Measurements from ENCODE around the gene CREB1. TPM values are rescaled to one million over a fixed set of nuclear protein-coding genes. Genes with fewer than 3 reads are reported as not detected.

The CREB1 gene
- total and polyA plus RNA-seq, 2 donors (not counting 1 experiment from before 2014, with no cell fraction given): 42.5 to 156 TPM

- ChIA-PET CTCF (no interaction called here), POLR2A (no interaction called here)
- no peak overlapping the region for H3K27ac ChIP-seq (ENCODE audit: low read length in 2 of 2)
- DNase-seq: no peak
- H3K9ac ChIP-seq (ENCODE audit: low read length): no peak overlapping the region
- Mint-ChIP-seq H3K4me1 (peaks cover 12% of the 10 kb centered on the region), H3K27ac (peak overlapping the region; percentile 4), H3K4me3 (no peak overlapping the region), H3K9me3 (ENCODE audit: insufficient read depth) (peaks cover 4% of the 10 kb centered on the region), H3K27me3 (no peaks in the 10 kb centered on the region)
- peaks cover 10 to 73% of the 10 kb centered on the region in 2 experiments for H3K36me3 ChIP-seq (replicated peaks in 1 of 2; ENCODE audit: control extremely low read depth in 1 of 2, control insufficient read depth in 1 of 2, extremely low read depth in 1 of 2, insufficient read depth in 2 of 2, low read length in 1 of 2)
- peaks cover 0 to 1% (median 0%) of the 10 kb centered on the region in 3 donors for H3K9me3 ChIP-seq (ENCODE audit: control extremely low read depth in 1 of 3, control insufficient read depth in 2 of 3, insufficient read depth in 1 of 3, low read length in 2 of 3)
- TF ChIP-seq CTCF (IDR thresholded peaks at IDR 0.05) (no peak), EZH2 (IDR thresholded peaks at IDR 0.05; ENCODE audit: borderline replicate concordance, insufficient read depth, low read depth, low read length, poor library complexity, severe bottlenecking) (no peak)
- H2AFZ ChIP-seq (ENCODE audit: insufficient read depth, low read depth, low read length, poor library complexity, severe bottlenecking): no peak overlapping the region
- intact Hi-C loops (cut with micrococcal nuclease): no loop called here
- no peak for ATAC-seq (ENCODE audit: low read depth)
- H3K4me2 ChIP-seq (replicated peaks; ENCODE audit: low read depth, low read length, poor library complexity, severe bottlenecking): no peak overlapping the region
- no peaks in the 10 kb centered on the region for H3K4me1 ChIP-seq (ENCODE audit: control insufficient read depth in 2 of 2, insufficient read depth in 2 of 2, low read length in 2 of 2)
- H3K4me3 ChIP-seq (ENCODE audit: control extremely low read depth in 1 of 5, extremely low read depth in 1 of 5, insufficient read depth in 1 of 5, low read depth in 2 of 5, low read length in 4 of 5): no peak overlapping the region
- H4K20me1 ChIP-seq (ENCODE audit: control insufficient read depth, insufficient read depth, low read length, poor library complexity, severe bottlenecking): no peaks in the 10 kb centered on the region
- 97% methylated on average over 3 of the region's 4 CpGs for WGBS (ENCODE audit: insufficient coverage)
- peaks cover 24% of the 10 kb centered on the region for H3K79me2 ChIP-seq (ENCODE audit: control insufficient read depth, insufficient read depth, low read length)
- H3K27me3 ChIP-seq (replicated peaks in 1 of 4; ENCODE audit: control extremely low read depth in 1 of 4, control insufficient read depth in 3 of 4, insufficient read depth in 4 of 4, low read length in 3 of 4): no peaks in the 10 kb centered on the region
Measured at GRCh38 chr2:207584952-207585351, 55.2 kb downstream of the CREB1 start.

GRCh38 chr2:207587305-207587704 lies 57.5 kb downstream of the CREB1 start:
- ChIA-PET CTCF (no interaction called here), POLR2A (no interaction called here)
- H3K4me1 Mint-ChIP-seq: peaks cover 12% of the 10 kb centered on the region

More at GRCh38 chr2:207587305-207587704, 57.5 kb downstream of the CREB1 start:
- TF ChIP-seq EZH2 (IDR thresholded peaks at IDR 0.05; ENCODE audit: borderline replicate concordance, insufficient read depth, low read depth, low read length, poor library complexity, severe bottlenecking) (no peak), CTCF (IDR thresholded peaks at IDR 0.05) (no peak)
- no CpG with 5 or more reads among the region's 7 CpGs for WGBS (ENCODE audit: insufficient coverage)
- DNase-seq: no peak
- Mint-ChIP-seq H3K9me3 (ENCODE audit: insufficient read depth) (peaks cover 4% of the 10 kb centered on the region), H3K27ac (no peak overlapping the region), H3K4me3 (no peak overlapping the region), H3K27me3 (no peaks in the 10 kb centered on the region)
- H3K4me1 ChIP-seq (ENCODE audit: control insufficient read depth in 2 of 2, insufficient read depth in 2 of 2, low read length in 2 of 2): no peaks in the 10 kb centered on the region
- no peaks in the 10 kb centered on the region for H4K20me1 ChIP-seq (ENCODE audit: control insufficient read depth, insufficient read depth, low read length, poor library complexity, severe bottlenecking)
- H3K27me3 ChIP-seq (replicated peaks in 1 of 4; ENCODE audit: control extremely low read depth in 1 of 4, control insufficient read depth in 3 of 4, insufficient read depth in 4 of 4, low read length in 3 of 4): no peaks in the 10 kb centered on the region
- ATAC-seq (ENCODE audit: low read depth): no peak
- H3K9ac ChIP-seq (ENCODE audit: low read length): no peak overlapping the region
- no peak overlapping the region for H3K4me3 ChIP-seq (ENCODE audit: control extremely low read depth in 1 of 5, extremely low read depth in 1 of 5, insufficient read depth in 1 of 5, low read depth in 2 of 5, low read length in 4 of 5)
- peaks cover 30% of the 10 kb centered on the region for H3K79me2 ChIP-seq (ENCODE audit: control insufficient read depth, insufficient read depth, low read length)
- H3K27ac ChIP-seq (ENCODE audit: low read length in 2 of 2): no peak overlapping the region
- intact Hi-C loops (cut with micrococcal nuclease): no loop called here
- H2AFZ ChIP-seq (ENCODE audit: insufficient read depth, low read depth, low read length, poor library complexity, severe bottlenecking): no peak overlapping the region
- H3K9me3 ChIP-seq (ENCODE audit: control extremely low read depth in 1 of 3, control insufficient read depth in 2 of 3, insufficient read depth in 1 of 3, low read length in 2 of 3): peaks cover 1 to 10% (median 4%) of the 10 kb centered on the region in 3 donors
- peaks cover under 1 to 62% of the 10 kb centered on the region in 2 experiments for H3K36me3 ChIP-seq (replicated peaks in 1 of 2; ENCODE audit: control extremely low read depth in 1 of 2, control insufficient read depth in 1 of 2, extremely low read depth in 1 of 2, insufficient read depth in 2 of 2, low read length in 1 of 2)
- no peak overlapping the region for H3K4me2 ChIP-seq (replicated peaks; ENCODE audit: low read depth, low read length, poor library complexity, severe bottlenecking)

Measured in B cell (primary cell).